HG03342 (cell line): ENCODE measurements around the gene PUS1.
"Not testable (repeated sequence)": the region's sequence is repeated elsewhere in the genome, so short reads cannot be mapped to it uniquely, and the experiment has no call there.

Experiments used
- ATAC-seq: cut with Tn5 transposase; IDR thresholded peaks from one replicate; pipeline ENCODE4 v1.9.1; 2021; ENCODE audit warnings: mild to moderate bottlenecking, moderate library complexity; ENCODE audit not compliant: unreplicated experiment

PUS1 gene

DNA sequence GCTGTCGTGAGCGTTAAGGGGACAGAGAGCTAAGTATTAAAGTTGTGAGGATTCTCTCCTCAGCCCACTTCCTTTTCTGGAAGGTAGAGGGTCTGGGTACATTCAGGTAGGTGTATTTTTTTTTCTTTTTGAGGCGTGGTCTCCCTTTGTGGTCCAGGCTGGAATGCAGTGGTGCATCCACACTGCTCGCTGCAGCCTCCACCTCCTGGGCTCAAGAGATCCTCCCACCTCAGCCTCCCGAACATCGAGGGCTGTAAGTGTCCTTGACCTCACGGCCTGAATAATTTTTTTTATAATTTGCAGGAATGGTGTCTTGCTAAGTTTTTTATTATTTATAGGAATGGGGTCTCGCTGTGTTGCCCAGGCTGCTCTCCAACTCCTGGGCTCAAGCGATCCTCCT lies 1.4 kb downstream of the PUS1 start:
- ATAC-seq = no peak

DNA sequence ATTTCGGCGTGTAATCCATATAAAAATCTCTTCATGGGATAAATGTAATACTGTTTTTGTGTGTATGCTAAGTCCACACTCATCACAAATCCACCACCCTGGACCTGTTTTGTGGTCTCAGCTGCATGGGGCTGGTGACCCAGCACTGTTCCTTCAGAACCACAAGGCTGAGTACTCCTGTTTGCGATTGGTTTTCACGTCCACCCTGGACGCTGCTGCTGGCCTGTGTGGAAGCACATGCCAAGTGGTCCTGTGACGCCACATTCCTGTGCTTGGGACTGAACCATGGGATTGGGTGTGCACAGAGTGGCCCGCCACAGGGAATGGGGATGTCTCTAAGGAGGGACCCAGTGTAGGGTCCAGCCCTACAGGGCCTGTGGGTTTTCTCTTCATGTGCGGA lies 4.3 kb downstream of the PUS1 start:
- no peak for ATAC-seq

DNA sequence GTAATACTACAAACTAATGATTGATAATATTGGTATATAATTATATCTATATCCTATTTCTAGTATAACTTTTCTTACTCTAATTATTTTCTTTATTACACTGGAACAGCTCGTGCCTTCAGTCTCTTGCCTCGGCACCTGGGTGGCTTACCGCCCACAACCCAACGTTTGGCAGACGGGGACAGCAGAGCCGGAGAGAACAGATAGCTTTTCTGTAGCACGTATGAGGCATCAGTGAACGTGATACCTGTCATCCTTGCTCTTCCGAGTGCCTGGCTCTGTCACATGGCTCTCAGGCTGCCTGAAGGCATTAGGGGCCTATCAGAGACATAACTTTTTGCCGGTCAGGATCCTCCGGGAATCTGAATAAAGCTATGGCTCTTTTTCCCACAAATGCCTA lies 5.5 kb downstream of the PUS1 start:
- no peak for ATAC-seq

DNA sequence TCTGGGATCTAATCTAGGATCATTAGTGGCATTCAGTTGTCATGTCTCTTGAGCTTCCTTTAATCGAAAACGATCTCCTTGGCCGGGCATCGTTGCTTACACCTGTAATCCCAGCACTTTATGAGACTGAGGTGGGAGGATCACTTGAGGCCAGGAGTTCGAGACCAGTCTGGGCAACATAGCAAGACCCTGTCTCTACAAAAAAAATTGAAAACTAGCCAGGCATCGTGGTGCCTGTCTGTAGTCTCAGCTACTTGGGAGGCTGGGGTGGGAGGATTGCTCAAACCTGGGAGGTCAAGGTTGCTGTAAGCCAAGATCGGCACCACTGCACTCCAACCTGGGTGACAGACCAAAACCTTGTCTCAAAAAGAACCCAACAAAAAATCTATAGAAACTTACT lies 9.0 kb downstream of the PUS1 start:
- ATAC-seq = no peak

DNA sequence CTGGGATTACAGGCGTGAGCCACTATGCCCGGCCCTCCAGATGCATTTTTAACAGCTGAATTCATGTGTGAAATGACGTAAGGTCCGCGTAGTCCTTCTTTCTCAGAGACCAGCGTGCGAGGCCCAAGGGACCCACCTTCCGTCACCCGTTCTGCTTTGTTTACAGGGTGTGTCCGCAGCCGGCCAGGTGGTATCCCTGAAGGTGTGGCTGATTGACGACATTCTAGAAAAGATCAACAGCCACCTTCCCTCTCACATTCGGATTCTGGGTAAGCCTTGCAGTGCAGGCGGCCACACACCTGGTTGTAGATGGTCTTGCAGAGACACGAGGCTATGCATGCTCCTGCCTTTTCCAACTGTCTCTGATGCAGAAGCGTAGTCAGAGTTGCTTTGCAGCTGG lies 9.9 kb downstream of the PUS1 start:
- ATAC-seq = no peak

DNA sequence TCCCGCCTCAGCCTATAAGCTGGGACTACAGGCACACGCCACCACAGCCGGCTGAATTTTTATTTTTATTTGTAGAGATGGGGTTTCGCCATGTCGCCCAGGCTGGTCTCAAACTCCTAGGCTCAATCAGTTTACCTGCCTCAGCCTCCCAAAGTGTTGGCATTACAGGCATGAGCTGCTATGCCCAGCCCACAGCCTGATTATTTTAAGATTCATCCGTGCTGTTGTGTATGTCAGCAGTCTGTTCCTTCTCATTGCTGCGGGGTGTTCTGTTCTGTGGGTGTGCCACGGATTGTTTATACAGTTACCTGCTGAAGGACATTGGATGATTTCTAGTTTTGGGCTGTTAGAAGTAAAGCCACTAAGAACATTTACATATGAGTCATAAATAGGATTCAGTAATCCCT lies 11.1 kb downstream of the PUS1 start:
- ATAC-seq = no peak

DNA sequence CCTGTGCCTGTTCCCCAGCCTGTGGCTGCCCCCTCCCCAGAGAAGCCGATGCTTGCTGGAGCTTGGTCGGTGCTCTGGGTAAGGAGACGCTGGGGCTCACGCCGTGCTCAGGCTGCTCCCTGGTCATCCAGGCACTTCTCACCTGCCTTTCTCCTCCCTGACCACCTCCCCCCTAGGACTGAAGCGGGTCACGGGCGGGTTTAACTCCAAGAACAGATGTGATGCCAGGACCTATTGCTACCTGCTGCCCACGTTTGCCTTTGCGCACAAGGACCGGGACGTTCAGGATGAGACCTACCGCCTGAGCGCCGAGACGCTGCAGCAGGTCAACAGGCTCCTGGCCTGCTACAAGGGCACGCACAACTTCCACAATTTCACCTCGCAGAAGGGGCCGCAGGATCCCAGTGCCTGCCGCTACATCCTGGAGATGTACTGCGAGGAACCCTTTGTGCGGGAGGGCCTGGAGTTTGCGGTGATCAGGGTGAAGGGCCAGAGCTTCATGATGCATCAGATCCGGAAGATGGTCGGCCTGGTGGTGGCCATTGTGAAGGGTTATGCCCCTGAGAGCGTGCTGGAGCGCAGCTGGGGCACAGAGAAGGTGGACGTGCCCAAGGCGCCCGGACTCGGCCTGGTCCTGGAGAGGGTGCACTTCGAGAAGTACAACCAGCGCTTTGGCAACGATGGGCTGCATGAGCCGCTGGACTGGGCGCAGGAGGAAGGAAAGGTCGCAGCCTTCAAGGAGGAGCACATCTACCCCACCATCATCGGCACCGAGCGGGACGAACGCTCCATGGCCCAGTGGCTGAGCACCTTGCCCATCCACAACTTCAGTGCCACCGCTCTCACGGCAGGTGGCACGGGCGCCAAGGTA lies 12.3 kb downstream of the PUS1 start:
- ATAC-seq = no peak

DNA sequence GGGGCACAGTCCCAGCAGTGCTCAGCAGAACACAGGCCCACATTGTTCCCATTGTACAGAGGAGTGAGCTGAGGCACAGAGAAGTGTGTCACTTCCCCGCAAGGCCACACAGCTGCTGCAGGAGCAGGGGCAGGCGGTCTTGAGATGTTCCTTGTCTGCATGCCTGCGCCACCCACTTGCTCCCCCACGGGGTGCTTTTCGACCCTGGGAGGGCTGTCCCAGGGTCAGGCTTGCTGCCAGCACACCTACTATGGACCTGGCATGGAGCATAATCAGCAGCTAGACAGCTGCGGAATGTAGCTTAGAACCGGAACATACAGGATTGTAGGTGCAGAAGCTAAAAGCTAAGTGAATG lies 12.9 kb downstream of the PUS1 start:
- ATAC-seq = no peak

DNA sequence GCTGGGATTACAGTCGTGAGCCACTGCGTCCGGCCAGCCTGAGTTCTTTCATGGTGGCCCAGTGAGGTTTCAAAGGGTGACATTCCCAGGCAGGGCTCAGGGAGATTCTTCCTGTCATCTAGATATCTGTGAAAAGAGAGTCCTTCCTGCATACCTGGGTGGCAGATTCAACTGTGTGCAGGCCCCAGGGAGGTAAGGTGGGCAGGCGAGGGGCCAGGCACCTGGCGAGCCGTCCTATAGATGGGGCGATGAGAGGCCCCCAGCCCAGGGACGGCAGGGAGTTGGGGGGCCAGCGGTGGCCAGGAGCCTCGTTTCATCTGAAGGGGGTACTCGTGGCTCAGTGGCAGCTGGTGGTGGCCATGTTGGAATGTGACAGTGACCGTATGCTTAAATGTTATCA lies 13.6 kb downstream of the PUS1 start:
- no peak for ATAC-seq

DNA sequence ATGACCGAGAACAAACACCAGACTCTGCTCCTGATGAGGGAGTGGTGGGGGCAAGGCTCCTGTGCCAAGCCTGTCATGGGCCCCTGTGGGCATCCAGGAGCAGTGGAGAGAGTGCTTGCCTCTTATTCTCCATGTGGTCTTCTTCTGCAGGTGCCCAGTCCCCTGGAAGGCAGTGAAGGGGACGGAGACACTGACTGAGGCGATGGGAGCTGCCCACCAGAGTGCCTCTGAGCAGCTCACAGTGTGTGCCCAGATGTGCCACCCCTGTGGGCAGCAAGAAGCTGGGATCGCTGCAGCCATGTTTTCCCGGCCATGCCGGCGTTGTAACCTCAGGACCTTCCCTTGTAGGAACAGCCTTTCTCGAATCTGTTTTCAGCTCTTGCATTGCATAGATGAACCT lies 14.3 kb downstream of the PUS1 start:
- no peak for ATAC-seq

DNA sequence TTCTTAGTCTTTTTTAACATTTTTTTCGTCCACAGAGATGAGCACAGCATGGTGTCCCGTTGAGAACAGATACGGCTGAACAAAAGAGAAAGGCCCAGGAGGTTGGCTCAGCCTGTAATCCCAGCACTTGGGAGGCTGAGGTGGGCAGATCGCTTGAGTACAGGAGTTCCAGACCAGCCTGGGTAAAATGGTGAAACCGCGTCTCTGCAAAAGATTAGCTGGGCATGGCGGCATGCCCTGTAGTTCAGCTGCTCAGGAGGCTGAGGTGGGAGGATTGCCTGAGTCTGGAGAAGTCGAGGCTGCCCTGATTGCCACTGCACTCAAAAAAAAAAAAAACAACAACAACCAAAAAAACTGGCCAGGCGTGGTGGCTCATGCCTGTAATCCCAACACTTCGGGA lies 14.8 kb downstream of the PUS1 start:
- no peak for ATAC-seq

DNA sequence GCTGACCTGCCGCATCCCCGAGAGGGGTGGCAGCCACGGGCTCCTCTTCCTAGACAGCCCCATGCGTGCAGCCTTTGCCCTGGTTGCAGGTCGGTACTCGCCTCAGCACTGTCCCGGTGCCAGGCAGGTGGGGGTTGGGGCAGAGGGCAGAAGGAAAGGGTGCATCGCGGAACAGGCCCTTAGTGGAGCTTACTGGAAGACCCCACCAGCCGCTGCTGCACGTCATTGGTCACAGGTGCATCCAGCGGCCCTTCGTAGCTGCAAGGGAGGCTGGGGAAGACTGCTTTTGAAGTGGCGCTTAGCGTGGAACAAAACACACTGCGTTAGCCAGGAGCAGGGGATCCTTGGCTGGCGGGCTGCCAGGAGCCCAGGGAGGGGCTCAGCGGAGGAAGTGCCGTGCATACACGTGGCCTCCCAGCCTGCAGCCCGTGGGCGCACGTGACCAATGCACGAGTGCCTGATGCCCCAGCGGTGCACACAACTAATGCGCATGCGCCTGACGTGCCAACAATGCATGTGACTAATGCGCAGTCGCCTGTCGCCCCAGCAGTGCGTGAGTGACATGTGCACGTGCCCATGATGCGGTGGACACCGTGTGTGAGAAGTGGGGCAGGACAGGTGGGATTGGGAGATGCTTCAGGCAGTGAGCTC lies 15.7 kb downstream of the PUS1 start:
- no peak for ATAC-seq

DNA sequence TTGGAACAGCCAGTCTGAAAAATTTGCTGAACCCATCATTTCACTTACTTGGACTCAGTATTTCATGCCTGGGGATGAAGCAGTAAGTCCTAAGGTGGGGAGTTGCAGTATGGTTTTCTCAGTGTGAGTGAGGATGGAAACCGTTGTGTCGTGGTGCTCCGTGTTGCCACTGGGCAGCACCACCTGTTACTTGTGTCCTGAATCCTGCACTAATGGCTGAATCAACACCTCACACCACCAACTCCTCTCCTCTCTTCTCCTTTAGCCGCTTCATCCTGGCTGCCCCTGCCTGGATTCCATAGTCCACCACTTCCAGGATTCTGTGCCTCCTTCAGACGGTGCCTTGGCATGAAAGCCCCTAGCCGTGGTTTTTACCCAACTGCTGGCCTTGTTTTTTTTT lies 17.7 kb downstream of the PUS1 start:
- ATAC-seq = no peak

DNA sequence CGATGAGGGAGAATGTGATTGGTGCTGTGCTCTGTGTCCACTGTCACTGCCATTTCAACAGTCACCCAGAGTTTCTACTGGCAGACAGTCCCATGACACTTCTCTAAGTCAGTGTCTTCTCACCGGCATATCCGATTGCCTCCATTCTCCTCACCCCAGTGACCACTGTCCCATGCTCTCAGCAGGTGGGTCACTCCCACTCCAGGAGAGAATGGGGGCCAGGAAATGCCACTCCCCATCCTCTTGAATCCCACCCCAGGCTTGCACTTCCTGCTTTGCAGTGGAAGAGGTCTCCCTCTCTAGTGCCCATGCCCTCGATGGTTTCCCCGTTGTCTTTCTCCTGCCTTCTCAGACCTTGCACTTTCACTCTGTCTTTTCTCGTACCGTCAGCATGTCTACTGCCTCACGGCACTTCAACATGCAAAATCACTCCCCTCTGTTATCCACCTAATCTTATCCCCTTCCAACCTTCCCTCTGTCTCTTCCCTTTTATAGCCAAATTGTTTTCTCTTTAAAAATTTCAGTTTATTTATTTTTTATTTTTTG lies 18.5 kb downstream of the PUS1 start:
- no peak for ATAC-seq

DNA sequence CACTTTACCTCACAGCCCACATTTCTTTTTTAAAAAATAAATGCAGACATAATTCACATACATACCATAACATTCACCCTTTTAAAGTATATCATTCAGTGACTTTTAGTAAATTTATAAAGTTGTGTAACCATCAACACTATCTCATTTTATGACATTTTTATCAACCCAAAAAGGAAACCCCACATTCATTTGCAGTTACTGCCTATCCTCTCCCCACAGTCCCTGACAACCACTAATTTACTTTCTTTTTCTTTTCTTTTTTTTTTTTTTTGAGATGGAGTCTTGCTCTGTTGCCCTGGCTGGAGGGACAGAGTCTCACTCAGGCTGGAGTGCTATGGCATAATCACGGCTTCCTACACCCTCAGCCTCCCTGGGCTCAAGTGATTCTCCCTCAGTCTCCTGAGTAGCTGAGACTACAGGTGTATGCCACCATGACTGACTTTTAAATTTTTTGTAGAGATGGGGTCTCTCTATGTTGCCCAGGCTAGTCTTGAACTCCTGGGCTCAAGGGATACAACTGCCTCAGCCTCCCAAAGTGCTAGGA lies 19.2 kb downstream of the PUS1 start:
- no peak for ATAC-seq

DNA sequence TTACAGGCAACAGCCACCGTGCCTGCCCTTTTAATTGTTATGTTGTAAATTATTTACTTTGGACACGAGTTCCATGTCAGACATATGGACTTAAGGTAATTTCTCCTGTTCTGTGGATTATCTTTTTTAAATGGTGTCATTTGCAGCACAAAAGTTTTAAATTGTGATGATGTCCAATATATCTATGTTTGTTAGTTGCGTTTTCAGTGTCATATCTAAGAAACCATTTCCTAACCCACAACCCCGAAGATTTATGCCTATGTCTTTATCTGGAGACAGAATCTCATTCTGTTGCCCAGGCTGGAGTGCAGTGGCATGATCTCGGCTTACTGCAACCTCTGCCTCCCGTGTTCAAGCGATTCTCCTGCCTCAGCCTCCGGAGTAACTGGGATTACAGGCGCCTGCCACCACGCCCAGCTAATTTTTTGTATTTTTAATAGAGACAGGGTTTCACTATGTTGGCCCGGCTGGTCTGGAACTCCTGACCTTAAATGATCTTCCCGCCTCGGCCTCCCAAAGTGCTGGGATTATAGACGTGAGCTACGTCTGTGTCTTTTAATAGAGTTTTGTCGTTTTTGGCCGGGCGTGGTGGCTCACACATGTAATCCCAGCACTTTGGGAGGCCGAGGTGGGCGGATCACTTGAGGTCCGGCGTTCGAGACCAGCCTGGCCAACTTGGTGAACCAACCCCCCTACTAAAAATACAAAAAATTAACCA lies 19.8 kb downstream of the PUS1 start:
- not testable (repeated sequence) for ATAC-seq

DNA sequence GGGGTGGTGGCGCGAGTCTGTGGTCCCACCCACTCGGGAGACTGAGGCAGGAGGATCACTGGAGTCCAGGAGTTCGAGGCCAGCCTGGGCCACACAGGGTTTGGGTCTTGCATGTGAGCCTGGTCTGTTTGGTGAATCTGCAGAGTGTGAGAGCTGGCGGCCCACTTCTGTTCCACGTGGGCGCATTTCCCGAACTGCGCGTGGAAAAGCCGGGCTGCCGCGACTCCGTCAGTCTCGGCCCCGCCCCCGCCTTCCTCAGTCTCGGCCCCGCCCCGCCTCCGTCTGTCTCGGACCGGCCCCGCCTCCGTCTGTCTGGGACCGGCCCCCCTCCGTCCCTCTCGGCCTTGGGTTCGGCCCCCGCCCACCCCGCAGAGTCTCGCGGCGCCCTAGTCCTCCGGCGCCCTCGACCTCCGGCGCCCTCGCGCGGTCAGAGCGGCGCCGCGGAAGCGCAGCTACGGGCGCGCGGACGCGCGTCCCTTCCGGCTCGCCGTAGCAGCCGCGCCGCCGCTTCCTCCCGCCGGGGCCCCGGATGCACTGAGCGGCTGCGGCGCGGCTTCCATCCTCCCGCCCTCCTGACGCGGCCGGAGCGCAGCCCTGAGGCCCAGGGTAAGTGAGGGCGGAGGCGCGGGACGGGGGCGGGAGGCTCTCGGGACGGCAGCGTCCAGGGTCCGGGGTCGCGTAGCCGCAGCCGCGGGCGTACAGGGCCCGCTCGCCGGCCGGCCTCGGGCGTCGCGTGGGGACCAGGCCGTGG lies 20.5 kb downstream of the PUS1 start, which contains the start of gene EP400:
EP400 (plus strand) TSS at position 512 of the 751 bp plus-strand sequence. CDS start 10,678 bp downstream, outside the sequence.
- peak; percentile 91 for ATAC-seq

DNA sequence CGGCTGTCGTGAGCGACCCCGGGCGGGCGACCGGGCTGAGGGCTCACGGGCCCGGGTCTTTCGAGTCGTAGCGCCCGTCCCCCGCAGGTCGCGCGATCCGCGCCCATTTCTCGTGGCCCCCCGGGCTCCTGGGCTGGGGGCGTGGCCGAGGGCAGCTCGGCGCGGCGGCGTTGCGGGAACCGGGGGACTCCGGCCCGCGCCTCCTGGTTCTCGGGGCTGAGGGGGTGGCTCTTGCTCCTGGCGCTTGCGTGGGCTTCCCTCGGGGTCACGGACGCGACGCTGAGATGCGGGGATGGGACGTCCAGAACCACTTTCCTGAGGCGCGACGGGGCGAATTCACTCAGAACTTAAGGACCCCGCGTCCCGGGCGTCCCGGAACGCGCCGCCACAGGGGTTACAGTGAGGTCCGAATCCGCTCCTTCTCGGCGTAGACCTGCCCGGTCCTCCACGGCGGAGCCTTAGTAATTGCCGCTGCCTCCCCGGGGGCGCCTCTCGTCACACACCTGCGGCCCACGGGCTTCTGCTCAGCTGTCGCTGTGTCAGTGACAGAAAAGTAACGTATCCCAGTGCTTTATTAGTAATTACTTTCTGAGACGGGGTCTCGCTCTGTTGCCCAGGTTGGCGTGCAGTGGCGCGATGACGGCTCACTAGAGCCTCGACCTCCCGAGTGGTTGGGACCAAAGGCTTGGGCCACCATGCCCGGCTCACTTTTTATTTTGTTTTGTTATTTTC lies 21.3 kb downstream of the PUS1 start:
- ATAC-seq = peak; percentile 36

DNA sequence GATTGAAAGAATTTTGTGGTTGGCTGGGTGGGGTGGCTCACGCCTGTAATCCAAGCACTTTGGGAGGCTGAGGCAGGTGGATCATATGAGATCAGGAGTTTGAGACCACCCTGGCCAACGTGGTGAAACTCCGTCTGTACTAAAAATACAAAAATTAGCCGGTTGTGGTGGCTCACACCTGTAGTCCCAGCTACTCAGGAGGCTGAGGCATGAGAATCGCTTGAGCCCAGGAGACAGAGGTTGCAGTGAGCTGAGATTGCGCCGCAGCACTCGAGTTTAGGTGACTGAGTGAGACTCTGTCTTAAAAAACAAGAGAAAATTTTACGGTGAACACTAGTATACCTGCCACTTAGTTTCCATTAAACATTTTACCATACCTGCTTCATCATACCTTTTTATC lies 24.7 kb downstream of the PUS1 start:
- not testable (repeated sequence) for ATAC-seq

DNA sequence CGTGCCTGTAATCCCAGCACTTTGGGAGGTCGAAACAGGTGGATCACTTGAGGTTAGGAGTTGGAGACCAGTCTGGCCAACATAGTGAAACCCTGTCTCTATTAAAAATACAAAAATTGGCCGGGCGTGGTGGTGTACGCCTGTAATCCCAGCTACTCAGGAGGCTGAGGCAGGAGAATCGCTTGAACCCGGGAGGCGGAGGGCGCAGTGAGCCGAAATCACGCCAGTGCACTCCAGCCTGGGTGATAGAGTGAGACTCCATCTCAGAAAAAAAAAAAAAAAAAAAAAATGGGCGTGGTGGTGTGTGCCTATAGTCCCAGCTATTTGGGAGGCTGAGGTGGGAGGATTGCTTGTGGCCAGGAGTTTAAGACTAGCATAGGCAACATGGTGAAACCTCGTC lies 25.4 kb downstream of the PUS1 start:
- not testable (repeated sequence) for ATAC-seq
